Heart left ventricle (tissue), 16 donors: ENCODE measurements around the gene PDGFRA. TPM values are rescaled to one million over a fixed set of nuclear protein-coding genes. Genes with fewer than 3 reads are reported as not detected.

Source experiments
- ATAC-seq, 4 donors: fragments of 200-7000 bp; cut with Tn5 transposase; one replicate each; pipeline ENCODE4 v1.9.1; 2020 to 2022; ENCODE audit warnings: moderate library complexity in 4 of 4, mild to moderate bottlenecking in 3 of 4, moderate number of reproducible peaks in 1 of 4
- DNase-seq, 5 donors: peaks; one replicate each; pipeline ENCODE4 v3.0.0-alpha.2; 2020
- H3K27ac ChIP-seq, 12 donors: fragments of 200-600 bp; sonication (generic) in 4 of 12; one replicate each; pipeline versions ENCODE4 v1.5.0 to v1.8.0; 2016 to 2022; ENCODE audit warnings: mild to moderate bottlenecking in 2 of 12
- H3K27me3 ChIP-seq, 9 donors: fragments of 200-600 bp; sonication (generic) in 2 of 9; one replicate each; pipeline versions ENCODE4 v1.5.1 to v1.8.0; 2016 to 2022; ENCODE audit warnings: mild to moderate bottlenecking in 3 of 9
- H3K36me3 ChIP-seq, 9 donors: fragments of 200-600 bp; sonication (generic) in 2 of 9; one replicate each; pipeline versions ENCODE4 v1.5.0 to v1.8.0; 2018 to 2022; ENCODE audit warnings: mild to moderate bottlenecking in 2 of 9
- H3K4me1 ChIP-seq, 12 donors: fragments of 200-600 bp; sonication (generic) in 4 of 12; one replicate each; pipeline versions ENCODE4 v1.5.0 to v1.8.0; 2016 to 2022; ENCODE audit warnings: mild to moderate bottlenecking in 3 of 12
- H3K4me3 ChIP-seq, 12 donors: fragments of 200-600 bp; sonication (generic) in 4 of 12; one replicate each; pipeline versions ENCODE4 v1.5.0 to v1.8.0; 2017 to 2022; ENCODE audit warnings: mild to moderate bottlenecking in 9 of 12, moderate library complexity in 4 of 12
- H3K9me3 ChIP-seq, 12 donors: fragments of 200-600 bp; sonication (generic) in 4 of 12; one replicate each; pipeline versions ENCODE4 v1.5.0 to v1.8.0; 2016 to 2022; ENCODE audit warnings: mild to moderate bottlenecking in 1 of 12
- CTCF ChIP-seq, 12 donors: fragments of 200-600 bp; sonication (generic) in 4 of 12; IDR thresholded peaks; one replicate each; pipeline versions ENCODE4 v1.5.0 to v1.8.0; 2018 to 2022; ENCODE audit warnings: antibody characterized with exemption in 12 of 12, mild to moderate bottlenecking in 5 of 12
- POLR2A ChIP-seq, 2 donors: fragments of 450-650 bp; IDR thresholded peaks; one replicate each; pipeline ENCODE4 v1.6.1; 2017; ENCODE audit warnings: antibody characterized with exemption in 2 of 2, mild to moderate bottlenecking in 2 of 2, moderate library complexity in 2 of 2
- WGBS, 4 donors: extraction: QIAGEN DNeasy Blood & Tissue Kit in 2 of 4; methylation state at CpG; one replicate each; pipeline versions ENCODE4 v1.1.5 to v1.1.7; 2013 to 2018; 5-methylcytosine and 5-hydroxymethylcytosine counted together
- intact Hi-C, 10 donors: fragments of 100-400 bp; cut with DNase I; formaldehyde crosslinking; loops; one replicate each; pipeline versions ENCODE4 v1.11.1 to v1.14.2; 2022
- polyA plus RNA-seq, 2 donors: library from polyadenylated mRNA; stranded (reverse); fragments of 200-250 nt; gene quantifications; one replicate each; pipeline ENCODE4 v1.2.3, GENCODE V29; 2013
- total RNA-seq, 9 donors: library from RNA; depleted of rRNA in 2 of 9; stranded (reverse); fragments of >200 nt in 2 of 9; fragmentation: NEBNext Ultra II Directional in 3 of 9; extraction: Animal tissue kit (Norgen Biotek cat#: 25700) in 3 of 9; gene quantifications; one replicate each; pipeline versions ENCODE4 v1.1.0 to v1.2.4, GENCODE V29; 2016 to 2023
- donor health status: ischemic (EF 13 %, LVEDD 7.1; RV severe dilation, severe dysfunction).
- donor health status: healthy with polysubstance abuse.
- donor health status: DM: no; HTN: yes; CAD: no.
- donor health status: DM: no; HTN: no; CAD: no.
- donor health status: ischemic (EF 25% LVEDD 6.9; RV normal size, moderate dysfunction).
- donor health status: ischemic (EF 25% LVEDD 5.7; RV mildly dilated, moderate dysfunction).
- donor health status: healthy.
- donor health status: DM: yes; HTN: yes; CAD: no.
- donor health status: ischemic (EF 35%, LVEDD 5.7; RV mildly dilated, moderate dysfunction).
- donor health status: nonischemic (EF 11% LVEDD 7.7; RV severe dilation, severe dysfunction).
- donor health status: DM: yes; HTN: yes; CAD: no.
- donor health status: PGD.
- donor health status: ischemic (EF 29% LVEDD 5.4; RV normal size, mild dysfunction).
- donor health status: nonischemic (EF 23%, LVEDD 6.1; RV moderate dilation, normal function).

Gene PDGFRA
- total and polyA plus RNA-seq, 11 donors: 4.3 to 58.1 (median 18.9) TPM

DNA sequence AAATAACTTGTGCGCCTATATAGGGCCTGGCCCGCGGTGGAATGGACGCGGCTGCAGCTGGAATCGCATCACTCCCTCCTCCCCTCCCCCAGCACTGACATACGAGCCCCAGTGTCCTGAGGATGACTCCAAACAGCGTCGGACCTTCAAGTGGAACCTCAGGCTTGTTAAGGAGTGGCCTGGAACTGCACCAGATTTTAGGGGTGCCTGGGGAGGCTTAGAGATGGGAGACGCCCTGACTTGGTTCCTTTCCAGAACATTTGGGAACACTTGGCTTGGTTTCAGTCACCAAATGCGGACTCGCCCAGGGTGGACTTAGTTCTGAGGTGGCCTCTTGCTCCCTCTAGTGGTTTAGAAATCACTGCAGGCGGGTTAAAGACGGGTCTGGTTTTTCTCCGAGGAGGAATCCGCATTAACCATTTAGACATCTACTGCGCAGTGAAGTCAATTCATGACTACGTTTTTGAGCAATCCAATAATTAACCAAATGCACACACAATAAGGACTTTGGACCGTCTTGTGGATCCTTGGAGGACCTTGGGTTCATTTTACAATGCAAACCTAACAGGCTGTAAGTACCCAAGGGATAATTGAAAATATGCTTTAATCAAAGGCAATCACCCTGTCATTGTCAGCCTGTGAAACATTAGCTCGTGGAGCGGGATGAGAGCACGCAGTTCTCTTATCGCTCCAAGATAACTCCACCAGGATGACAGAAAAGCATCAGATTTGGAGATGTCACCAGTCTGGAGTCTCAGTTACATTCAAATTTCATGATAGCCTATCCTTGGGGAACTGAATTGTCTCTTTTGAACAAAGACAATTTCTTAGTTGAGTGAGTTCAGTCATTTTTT, 11.2 kb upstream of the PDGFRA start:
- DNase-seq: peak; percentile 77 to 83 (median 80)
- Histone ChIP-seq H3K4me1 (peaks cover 0 to 18% (median 5%) of the 10 kb centered on the region in 12 donors), H3K36me3 (no peaks in the 10 kb centered on the region), H3K4me3 (peak overlapping the region in 10 of 12 donors; percentile 28 to 58 (median 48)), H3K27me3 (peaks cover 0 to 41% (median 0%) of the 10 kb centered on the region in 9 donors), H3K27ac (peak overlapping the region in 4 of 12 donors; percentile 39 to 41 (median 40)), H3K9me3 (no peaks in the 10 kb centered on the region)
- TF ChIP-seq CTCF (IDR thresholded peaks at IDR 0.05) (peak; percentile 80 to 97 (median 94)), POLR2A (IDR thresholded peaks at IDR 0.05) (no peak)
- intact Hi-C loops: loop anchor here (1.0 to 10.0 kb wide), 15 partner anchors 113 to 1021 kb away; partner anchors contain the start of genes CHIC2 (in 4 of the 10) and GSX2 (in 1 of the 10)
- ATAC-seq: peak; percentile 77 to 92 (median 92)
- WGBS, 4 donors: 0 to 1% (median 0%) methylated on average over 20 to 23 of the region's 23 CpGs

DNA sequence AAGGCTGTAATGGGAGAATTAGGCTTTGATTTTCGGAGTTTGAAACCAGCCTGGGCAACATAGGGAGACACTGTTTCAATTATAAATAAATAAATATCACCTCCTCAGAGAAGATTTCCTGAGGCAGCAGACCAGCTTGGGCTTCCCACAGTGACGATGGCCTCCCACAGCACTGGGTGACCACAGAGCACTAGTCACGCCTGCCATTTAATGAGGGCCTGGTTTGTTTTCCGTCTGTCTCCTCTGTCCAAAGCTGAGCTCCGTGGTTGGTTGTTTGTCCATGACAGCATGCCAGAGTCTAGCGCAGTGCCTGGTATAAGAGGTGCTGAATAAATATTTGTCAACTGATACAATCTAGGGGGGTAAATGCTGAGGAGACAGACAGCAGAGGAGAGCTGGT, 10.4 kb upstream of the PDGFRA start:
- ATAC-seq: no peak
- TF ChIP-seq POLR2A (IDR thresholded peaks at IDR 0.05) (no peak), CTCF (IDR thresholded peaks at IDR 0.05) (no peak)
- Histone ChIP-seq H3K27ac (no peak overlapping the region), H3K4me1 (peaks cover 0 to 12% (median 3%) of the 10 kb centered on the region in 12 donors), H3K9me3 (no peaks in the 10 kb centered on the region), H3K4me3 (no peak overlapping the region), H3K36me3 (no peaks in the 10 kb centered on the region), H3K27me3 (peaks cover 0 to 48% (median 7%) of the 10 kb centered on the region in 9 donors)
- DNase-seq: no peak
- 82 to 91% (median 86%) methylated on average over 6 of the region's 6 CpGs for WGBS, 4 donors
- intact Hi-C loops: loop anchor here in 9 of 10 donors (2.0 to 10.0 kb wide), 11 partner anchors 114 to 1021 kb away; partner anchors contain the start of genes CHIC2 (in 4 of the 9) and GSX2 (in 1 of the 9)

GRCh38 chr4:54224996-54225597, 4.0 kb upstream of the PDGFRA start:
- ATAC-seq: no peak
- DNase-seq: no peak
- intact Hi-C loops: loop anchor here in 9 of 10 donors (5.0 to 10.0 kb wide), 11 partner anchors 160 to 1990 kb away; partner anchors contain the start of gene CHIC2 (in 1 of the 9)
- no peak for TF ChIP-seq CTCF (IDR thresholded peaks at IDR 0.05)
- no peak for TF ChIP-seq POLR2A (IDR thresholded peaks at IDR 0.05)
- 41 to 59% (median 46%) methylated on average over 6 of the region's 6 CpGs for WGBS, 4 donors
- peaks cover 0 to 36% (median 27%) of the 10 kb centered on the region in 12 donors for H3K4me1 ChIP-seq
- H3K36me3 ChIP-seq: no peaks in the 10 kb centered on the region
- H3K27me3 ChIP-seq: peaks cover 25 to 92% (median 69%) of the 10 kb centered on the region in 9 donors
- H3K9me3 ChIP-seq: no peaks in the 10 kb centered on the region
- peak overlapping the region in 5 of 12 donors; percentile 63 to 89 (median 76) for H3K27ac ChIP-seq
- H3K4me3 ChIP-seq: peak overlapping the region in 8 of 12 donors; percentile 48 to 80 (median 56)
